ENCODE data around the gene CBS.
"Not testable (repeated sequence)": the region's sequence is repeated elsewhere in the genome, so short reads cannot be mapped to it uniquely, and the experiment has no call there.

Gene CBS

DNA sequence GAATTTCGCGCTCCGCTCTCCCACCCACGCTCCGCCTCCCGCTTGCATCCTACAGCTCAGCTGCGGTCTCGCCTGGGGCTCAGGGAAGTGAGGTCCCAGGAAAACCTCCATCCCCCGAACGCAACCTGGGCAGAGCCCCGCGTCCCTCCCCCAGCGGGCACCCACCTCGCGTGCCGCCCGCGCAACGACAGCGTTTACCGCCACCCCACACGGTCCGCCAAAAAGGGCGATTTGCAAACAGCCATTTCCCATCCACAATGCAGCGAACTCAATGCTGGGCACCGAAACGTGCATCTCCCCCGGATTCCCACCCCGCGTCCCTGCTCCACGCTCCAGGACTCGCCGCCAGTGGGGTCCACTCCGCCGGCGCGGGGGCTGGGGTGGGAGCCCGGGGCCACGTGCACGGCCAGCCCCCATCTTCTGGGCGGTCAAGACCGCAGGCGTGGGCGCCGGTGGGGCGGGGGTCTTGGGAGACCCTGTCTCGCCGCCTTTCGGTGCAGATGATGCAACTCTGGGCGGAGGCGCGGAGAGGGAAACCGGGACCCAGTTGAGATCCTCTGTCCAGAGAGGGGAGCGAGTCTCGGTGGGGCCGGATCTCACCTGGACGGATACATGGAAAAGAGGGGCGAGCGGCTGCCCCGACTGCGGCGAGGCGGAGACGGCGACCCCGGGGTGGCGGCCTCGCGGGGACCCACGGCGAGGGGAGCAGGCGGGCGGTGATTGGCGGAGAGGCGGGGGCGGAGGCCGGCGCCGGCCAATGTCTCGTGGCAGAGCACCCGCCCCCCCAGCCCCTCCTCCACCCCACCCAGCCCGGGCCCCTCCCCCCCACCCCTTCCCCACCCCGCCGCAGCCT is at the start of gene CBS:
CBS (minus strand) TSS at position 666 of the 853 bp plus-strand sequence. CDS start 3,642 bp downstream, outside the sequence.
- DNase-seq (ENCODE audit: extremely low spot score); CTCF ChIA-PET; POLR2A ChIA-PET: not testable (repeated sequence)

- POLR2A ChIA-PET; CTCF ChIA-PET; DNase-seq (ENCODE audit: extremely low spot score): not testable (repeated sequence)
Observed at GRCh38 chr21:43115956-43116355, 40.3 kb upstream of the CBS start.

DNA sequence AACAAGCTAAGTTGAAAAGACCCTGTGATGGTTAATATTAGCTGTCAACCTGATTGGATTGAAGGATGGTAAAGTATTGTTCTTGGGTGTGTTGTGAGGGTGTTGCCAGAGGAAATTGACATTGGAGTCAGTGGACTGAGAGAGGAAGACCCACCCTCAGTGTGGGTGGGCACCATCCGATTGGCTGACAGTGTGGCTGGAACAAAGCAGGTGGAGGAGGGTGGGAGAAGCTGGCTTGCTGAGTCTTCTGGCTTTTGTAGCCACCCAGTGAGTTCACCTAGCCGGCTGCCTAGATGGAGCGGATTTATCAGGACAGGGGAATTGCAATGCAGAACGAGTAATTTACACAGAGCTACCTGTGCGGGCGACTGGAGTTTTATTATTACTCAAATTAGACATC is 38.8 kb upstream of the CBS start:
- POLR2A ChIA-PET; CTCF ChIA-PET; DNase-seq (ENCODE audit: extremely low spot score): not testable (repeated sequence)

GRCh38 chr21:43109006-43109405 is 33.4 kb upstream of the CBS start:
- CTCF ChIA-PET; POLR2A ChIA-PET; DNase-seq (ENCODE audit: extremely low spot score): not testable (repeated sequence)

- CTCF ChIA-PET; DNase-seq (ENCODE audit: extremely low spot score); POLR2A ChIA-PET: not testable (repeated sequence)
Observed at GRCh38 chr21:43108177-43108576, 32.5 kb upstream of the CBS start.

GRCh38 chr21:43107794-43108137 is 32.1 kb upstream of the CBS start:
- CTCF ChIA-PET; POLR2A ChIA-PET; DNase-seq (ENCODE audit: extremely low spot score): not testable (repeated sequence)

GRCh38 chr21:43106965-43107793 is 31.5 kb upstream of the CBS start, which contains the start of gene U2AF1:
U2AF1 (minus strand) TSS chr21:43107570; CDS start chr21:43107494, 76 bp downstream.
- DNase-seq (ENCODE audit: extremely low spot score); POLR2A ChIA-PET; CTCF ChIA-PET: not testable (repeated sequence)

GRCh38 chr21:43104642-43105041 is 29.0 kb upstream of the CBS start:
- CTCF ChIA-PET; POLR2A ChIA-PET; DNase-seq (ENCODE audit: extremely low spot score): not testable (repeated sequence)

- POLR2A ChIA-PET; CTCF ChIA-PET; DNase-seq (ENCODE audit: extremely low spot score): not testable (repeated sequence)
Observed at GRCh38 chr21:43102281-43102680, 26.6 kb upstream of the CBS start.

DNA sequence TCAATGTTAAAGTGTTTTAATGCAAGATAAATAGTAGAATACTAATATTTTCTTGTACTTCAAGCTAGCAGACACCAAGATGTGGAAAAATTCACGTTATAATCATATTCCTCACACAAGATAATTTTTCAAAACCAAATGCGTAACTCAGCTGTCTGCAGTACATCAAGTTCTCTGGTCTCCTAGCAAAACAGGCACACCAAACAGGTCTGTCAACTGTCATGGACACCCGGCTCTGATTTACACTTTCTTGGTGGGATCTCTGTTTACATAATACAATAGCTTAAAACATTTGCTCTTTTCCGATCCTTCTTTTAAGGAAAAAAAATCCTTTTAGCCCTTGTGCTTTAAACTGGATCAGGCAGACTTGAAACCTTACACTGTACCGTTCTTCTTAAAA is 26.0 kb upstream of the CBS start:
- DNase-seq (ENCODE audit: extremely low spot score); CTCF ChIA-PET; POLR2A ChIA-PET: not testable (repeated sequence)

DNA sequence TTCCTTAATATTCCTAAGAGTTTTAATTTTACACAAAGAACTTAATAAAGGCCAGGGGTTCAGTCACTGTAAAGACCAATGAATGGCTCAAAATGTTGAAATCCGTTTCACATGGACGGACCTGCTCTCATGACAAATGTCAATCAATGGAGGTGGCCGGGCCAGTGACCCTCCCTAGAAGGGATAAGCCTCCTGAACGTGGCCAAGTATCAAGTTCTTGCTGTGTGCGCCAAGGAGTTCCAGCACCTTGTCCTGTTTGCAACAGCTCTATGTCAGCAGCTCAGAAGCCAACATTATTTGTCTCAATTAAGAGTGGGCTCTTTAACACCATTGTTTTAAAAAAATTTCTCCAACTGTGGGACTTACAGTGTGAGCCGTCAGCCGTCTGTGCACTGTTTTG is 25.4 kb upstream of the CBS start:
- CTCF ChIA-PET; POLR2A ChIA-PET; DNase-seq (ENCODE audit: extremely low spot score): not testable (repeated sequence)

DNA sequence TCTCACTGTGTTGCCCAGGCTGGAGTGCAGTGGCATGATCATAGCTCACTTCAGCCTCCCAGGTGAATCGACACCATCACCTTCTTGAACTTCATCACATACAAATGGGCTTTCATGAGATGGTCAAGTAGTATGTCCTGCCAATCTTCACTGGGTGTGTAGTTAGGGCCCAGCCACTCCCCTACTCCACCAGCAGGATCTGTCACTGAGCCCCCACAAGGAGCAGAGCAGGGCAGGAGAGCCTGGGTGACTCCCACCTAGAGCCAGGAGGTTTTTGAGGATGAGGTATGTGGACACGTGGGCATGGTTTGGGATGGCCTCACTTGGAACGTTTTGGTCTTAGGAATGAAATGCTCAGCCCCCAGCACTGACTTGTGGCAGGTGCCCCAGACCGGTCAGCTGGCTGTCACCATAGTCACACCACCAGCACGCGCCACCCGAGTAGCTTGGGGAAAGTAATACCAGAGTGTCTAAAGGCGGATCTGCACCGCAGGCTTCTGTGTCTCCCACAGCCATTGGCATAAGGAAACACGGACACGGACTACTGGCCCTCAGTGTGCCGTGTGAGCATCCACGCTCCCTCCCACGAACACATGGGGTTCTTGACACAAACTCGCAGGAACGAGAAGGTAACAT is 16.5 kb upstream of the CBS start:
- CTCF ChIA-PET; DNase-seq (ENCODE audit: extremely low spot score); POLR2A ChIA-PET: not testable (repeated sequence)

DNA sequence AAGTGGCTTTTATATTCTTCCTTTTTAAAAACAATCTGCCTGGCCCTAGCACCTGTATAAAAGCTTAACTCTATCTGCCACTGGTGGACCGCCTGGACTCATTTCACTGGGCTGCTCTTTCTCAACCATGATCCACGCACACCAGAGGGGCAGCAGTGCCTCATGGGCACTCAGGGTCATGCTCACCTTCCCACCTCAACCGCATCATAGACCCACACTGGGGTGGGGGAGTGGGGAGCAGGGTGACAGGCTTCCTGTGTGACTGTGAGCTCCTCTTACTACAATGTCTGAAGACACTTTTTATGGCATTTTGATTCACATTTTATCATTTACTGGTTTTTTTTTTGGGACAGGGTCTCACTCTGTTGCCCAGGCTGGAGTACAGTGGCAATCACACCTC is 15.3 kb upstream of the CBS start:
- CTCF ChIA-PET; DNase-seq (ENCODE audit: extremely low spot score); POLR2A ChIA-PET: not testable (repeated sequence)

GRCh38 chr21:43089463-43089862 is 13.8 kb upstream of the CBS start:
- POLR2A ChIA-PET; CTCF ChIA-PET; DNase-seq (ENCODE audit: extremely low spot score): not testable (repeated sequence)

- DNase-seq (ENCODE audit: extremely low spot score); POLR2A ChIA-PET; CTCF ChIA-PET: not testable (repeated sequence)
Observed at GRCh38 chr21:43082587-43083300, 7.1 kb upstream of the CBS start.

DNA sequence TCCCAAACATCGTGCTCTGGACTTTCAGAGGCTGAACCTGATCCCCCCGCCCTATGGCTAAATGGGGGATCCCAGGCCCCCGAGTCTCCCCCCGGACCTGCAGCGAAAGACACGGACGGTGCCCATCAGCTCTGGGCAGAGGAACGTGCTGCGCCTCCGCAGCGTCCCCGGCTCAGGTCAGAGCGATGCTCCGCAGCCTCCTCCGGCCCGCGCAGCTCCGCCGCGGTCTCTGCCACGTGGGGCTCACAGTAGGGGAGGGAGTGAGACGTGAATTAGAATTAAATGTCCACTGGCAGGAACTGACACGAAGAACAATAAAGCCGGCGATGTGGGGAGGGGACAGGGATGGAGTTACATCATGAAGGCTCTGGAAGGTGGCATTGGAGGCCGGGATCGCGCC is 1.0 kb upstream of the CBS start:
- CTCF ChIA-PET: not testable (repeated sequence)

GRCh38 chr21:43076023-43076637 is 495 bp upstream of the CBS start:
- CTCF ChIA-PET; POLR2A ChIA-PET; DNase-seq (ENCODE audit: extremely low spot score): not testable (repeated sequence)

More for the DNA sequence above, 1.0 kb upstream of the CBS start:
- DNase-seq (ENCODE audit: extremely low spot score); POLR2A ChIA-PET: not testable (repeated sequence)
